Amniotic epithelial cell (primary cell): ENCODE measurements around the gene RPL39L.

Source experiments
- DNase-seq: peaks from one replicate; pipeline ENCODE4 v3.0.0-alpha.2; 2010; ENCODE audit warnings: low read depth

RPL39L gene

GRCh38 chr3:187098923-187099512 lies 40.3 kb downstream of the RPL39L start:
- DNase-seq, result peak; percentile 5

- no peak for DNase-seq
Observed at GRCh38 chr3:187093320-187093719, 46.0 kb downstream of the RPL39L start.

- DNase-seq, result no peak
Observed at GRCh38 chr3:187088701-187089100, 50.6 kb downstream of the RPL39L start.

- no peak for DNase-seq
Observed at GRCh38 chr3:187086831-187087230, 52.5 kb downstream of the RPL39L start.

- no peak for DNase-seq
Observed at GRCh38 chr3:187085933-187086332, 53.4 kb downstream of the RPL39L start.

GRCh38 chr3:187085021-187085666 lies 54.2 kb downstream of the RPL39L start:
- no peak for DNase-seq

- no peak for DNase-seq
Observed at GRCh38 chr3:187084580-187084979, 54.7 kb downstream of the RPL39L start.

GRCh38 chr3:187084126-187084525 lies 55.2 kb downstream of the RPL39L start:
- DNase-seq, result no peak

GRCh38 chr3:187082758-187083375 lies 56.4 kb downstream of the RPL39L start:
- no peak for DNase-seq

- no peak for DNase-seq
Observed at GRCh38 chr3:187080799-187081450, 58.4 kb downstream of the RPL39L start.

- DNase-seq, result no peak
Observed at GRCh38 chr3:187079090-187080022, 59.9 kb downstream of the RPL39L start.

- DNase-seq, result no peak
Observed at GRCh38 chr3:187077537-187077936, 61.8 kb downstream of the RPL39L start.

- DNase-seq, result no peak
Observed at GRCh38 chr3:187077085-187077484, 62.2 kb downstream of the RPL39L start.

- DNase-seq, result no peak
Observed at GRCh38 chr3:187076297-187076696, 63.0 kb downstream of the RPL39L start.

- no peak for DNase-seq
Observed at GRCh38 chr3:187074846-187075245, 64.5 kb downstream of the RPL39L start.

- DNase-seq, result no peak
Observed at GRCh38 chr3:187073581-187074098, 65.7 kb downstream of the RPL39L start.

- no peak for DNase-seq
Observed at GRCh38 chr3:187072511-187072910, 66.8 kb downstream of the RPL39L start.

GRCh38 chr3:187072102-187072501 lies 67.2 kb downstream of the RPL39L start:
- DNase-seq, result no peak
